ENCODE results near the gene IQCF6.

DNA sequence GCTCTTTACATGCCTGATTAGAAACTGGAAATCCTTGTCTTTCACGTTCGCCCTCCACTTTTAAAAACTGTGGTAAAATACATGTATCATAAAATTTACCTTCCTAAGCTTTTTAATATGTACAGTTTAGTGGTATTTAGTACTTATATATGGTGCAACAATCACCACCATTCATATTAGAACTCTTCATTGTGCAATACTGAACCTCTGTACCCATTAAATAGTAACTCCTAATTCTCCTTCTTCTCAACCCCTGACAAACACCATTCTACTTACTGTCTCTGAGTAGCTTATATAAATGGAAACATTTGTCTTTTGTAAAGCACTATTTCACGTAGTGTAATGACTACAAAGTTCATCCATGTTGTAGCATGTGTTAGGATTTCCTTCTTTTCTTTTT lies 44.0 kb downstream of the IQCF6 start:
- TF ChIP-seq, protein P1, sequence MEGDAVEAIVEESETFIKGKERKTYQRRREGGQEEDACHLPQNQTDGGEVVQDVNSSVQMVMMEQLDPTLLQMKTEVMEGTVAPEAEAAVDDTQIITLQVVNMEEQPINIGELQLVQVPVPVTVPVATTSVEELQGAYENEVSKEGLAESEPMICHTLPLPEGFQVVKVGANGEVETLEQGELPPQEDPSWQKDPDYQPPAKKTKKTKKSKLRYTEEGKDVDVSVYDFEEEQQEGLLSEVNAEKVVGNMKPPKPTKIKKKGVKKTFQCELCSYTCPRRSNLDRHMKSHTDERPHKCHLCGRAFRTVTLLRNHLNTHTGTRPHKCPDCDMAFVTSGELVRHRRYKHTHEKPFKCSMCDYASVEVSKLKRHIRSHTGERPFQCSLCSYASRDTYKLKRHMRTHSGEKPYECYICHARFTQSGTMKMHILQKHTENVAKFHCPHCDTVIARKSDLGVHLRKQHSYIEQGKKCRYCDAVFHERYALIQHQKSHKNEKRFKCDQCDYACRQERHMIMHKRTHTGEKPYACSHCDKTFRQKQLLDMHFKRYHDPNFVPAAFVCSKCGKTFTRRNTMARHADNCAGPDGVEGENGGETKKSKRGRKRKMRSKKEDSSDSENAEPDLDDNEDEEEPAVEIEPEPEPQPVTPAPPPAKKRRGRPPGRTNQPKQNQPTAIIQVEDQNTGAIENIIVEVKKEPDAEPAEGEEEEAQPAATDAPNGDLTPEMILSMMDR (IDR thresholded peaks at IDR 0.05; ENCODE audit: extremely low read depth in 1 of 2, insufficient read depth in 1 of 2, low read depth in 1 of 2, low read length in 2 of 2), result no peak
- TF ChIP-seq JUN (IDR thresholded peaks at IDR 0.05; ENCODE audit: borderline replicate concordance, insufficient read depth, insufficient read length, low read depth) (no peak), POLR2A (IDR thresholded peaks at IDR 0.05; ENCODE audit: low read depth, low read length) (no peak), POLR2AphosphoS5 (IDR thresholded peaks at IDR 0.05; ENCODE audit: insufficient read depth, low read depth, low read length) (no peak)
- TF ChIP-seq, protein P2, sequence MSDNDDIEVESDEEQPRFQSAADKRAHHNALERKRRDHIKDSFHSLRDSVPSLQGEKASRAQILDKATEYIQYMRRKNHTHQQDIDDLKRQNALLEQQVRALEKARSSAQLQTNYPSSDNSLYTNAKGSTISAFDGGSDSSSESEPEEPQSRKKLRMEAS (IDR thresholded peaks at IDR 0.05; ENCODE audit: insufficient read depth, insufficient read length), result no peak

All from endothelial cell of umbilical vein (primary cell).